Endothelial cell of umbilical vein (primary cell): Measurements from ENCODE around the gene EPN1.

ENCODE experiments used
- CTCF ChIP-seq, 2 donors: IDR thresholded peaks; 1 replicate in 1 of 2; 2 replicates in 1 of 2; pipeline ENCODE4 v1.5.1; 2011; ENCODE audit warnings: low read length in 2 of 2, mild to moderate bottlenecking in 2 of 2, moderate library complexity in 2 of 2, control low read depth in 1 of 2, inconsistent platforms in 1 of 2, low read depth in 1 of 2; ENCODE audit not compliant: insufficient read depth in 1 of 2; ENCODE audit errors: extremely low read depth in 1 of 2
- EZH2 ChIP-seq: IDR thresholded peaks from 2 replicates; pipeline ENCODE4 v1.6.1; 2012; ENCODE audit warnings: borderline replicate concordance, low read depth, mild to moderate bottlenecking, moderate library complexity, low read length, inconsistent platforms; ENCODE audit not compliant: severe bottlenecking
- FOS ChIP-seq: IDR thresholded peaks from 2 replicates; pipeline ENCODE4 v1.6.1; 2011; ENCODE audit warnings: mild to moderate bottlenecking, low read length, moderate library complexity, borderline replicate concordance; ENCODE audit not compliant: insufficient read depth
- JUN ChIP-seq: IDR thresholded peaks from 2 replicates; pipeline ENCODE4 v1.6.1; 2011; ENCODE audit warnings: borderline replicate concordance, low read depth; ENCODE audit not compliant: insufficient read length, insufficient read depth
- MAX ChIP-seq: IDR thresholded peaks from 2 replicates; pipeline ENCODE4 v1.6.1; 2011; ENCODE audit not compliant: insufficient read depth, insufficient read length
- MYC ChIP-seq: IDR thresholded peaks from one replicate; pipeline ENCODE4 v1.6.1; 2011; ENCODE audit warnings: mild to moderate bottlenecking, low read depth, low read length
- POLR2A ChIP-seq: IDR thresholded peaks from 2 replicates; pipeline ENCODE4 v1.6.1; 2012; ENCODE audit warnings: low read depth, mild to moderate bottlenecking, control low read depth, low read length
- POLR2AphosphoS5 ChIP-seq: IDR thresholded peaks from 2 replicates; pipeline ENCODE4 v1.6.1; 2012; ENCODE audit warnings: low read depth, mild to moderate bottlenecking, control low read depth, low read length, moderate library complexity; ENCODE audit not compliant: insufficient read depth

- no peak for TF ChIP-seq EZH2
- TF ChIP-seq CTCF (IDR thresholded peaks at IDR 0.05; ENCODE audit: extremely low read depth in 1 of 2, insufficient read depth in 1 of 2, low read depth in 1 of 2, low read length in 2 of 2): no peak
- peak; percentile 38 for TF ChIP-seq POLR2A
- peak; percentile 16 for TF ChIP-seq POLR2AphosphoS5
- TF ChIP-seq MYC: no peak
- no peak for TF ChIP-seq MAX
- TF ChIP-seq JUN: no peak
- no peak for TF ChIP-seq FOS
Observed at GRCh38 chr19:55642153-55643002, 32.6 kb upstream of the EPN1 start.
